Osteoblast (primary cell): ENCODE data around the gene HTR2A. TPM values are rescaled to one million over a fixed set of nuclear protein-coding genes. Genes with fewer than 3 reads are reported as not detected.

ENCODE experiments used
- DNase-seq: peaks from one replicate; pipeline ENCODE4 v3.0.0; 2011; ENCODE audit warnings: low spot score, mixed read lengths; ENCODE audit not compliant: insufficient read length; ENCODE audit errors: missing footprints
- H2AFZ ChIP-seq: 2 replicates; pipeline ENCODE4 v1.6.0; 2011; ENCODE audit warnings: mild to moderate bottlenecking, low read length
- H3K27ac ChIP-seq: 2 replicates; pipeline ENCODE4 v1.5.1; 2011; ENCODE audit warnings: mild to moderate bottlenecking, low read depth, low read length, moderate library complexity
- H3K27me3 ChIP-seq: 2 replicates; pipeline ENCODE4 v1.6.0; 2012; ENCODE audit warnings: mild to moderate bottlenecking, control low read depth, inconsistent platforms, low read length, moderate library complexity; ENCODE audit not compliant: insufficient read depth
- H3K36me3 ChIP-seq: 2 replicates; pipeline ENCODE4 v1.5.1; 2011; ENCODE audit warnings: mild to moderate bottlenecking, low read length, control low read depth, moderate library complexity; ENCODE audit not compliant: insufficient read depth
- H3K4me1 ChIP-seq: 2 replicates; pipeline ENCODE4 v1.5.1; 2011; ENCODE audit warnings: mild to moderate bottlenecking, low read length, control low read depth, moderate library complexity; ENCODE audit not compliant: insufficient read depth
- H3K4me2 ChIP-seq: 2 replicates; pipeline ENCODE4 v1.6.0; 2011; ENCODE audit warnings: mild to moderate bottlenecking, low read length; ENCODE audit not compliant: insufficient read depth
- H3K4me3 ChIP-seq: fragments of 200-600 bp; sonication (generic); 3 replicates; pipeline ENCODE4 v1.5.1; 2012; ENCODE audit warnings: mild to moderate bottlenecking, low read length, inconsistent platforms; ENCODE audit not compliant: insufficient read depth
- H3K79me2 ChIP-seq: 2 replicates; pipeline ENCODE4 v1.6.0; 2012; ENCODE audit warnings: mild to moderate bottlenecking, low read length, control low read depth, inconsistent platforms; ENCODE audit not compliant: insufficient read depth
- H3K9me3 ChIP-seq: 2 replicates; pipeline ENCODE4 v1.5.1; 2011; ENCODE audit warnings: low read depth, low read length, control low read depth
- H4K20me1 ChIP-seq: 2 replicates; pipeline ENCODE4 v1.6.0; 2012; ENCODE audit warnings: mild to moderate bottlenecking, low read length, control low read depth; ENCODE audit not compliant: insufficient read depth
- CTCF ChIP-seq: IDR thresholded peaks from 2 replicates; pipeline ENCODE4 v1.5.1; 2011; ENCODE audit warnings: mild to moderate bottlenecking, low read depth, low read length, moderate library complexity; ENCODE audit errors: extremely low read depth
- total RNA-seq: library from RNA; depleted of rRNA; stranded (reverse); fragments of >200 nt; gene quantifications from 2 replicates; pipeline ENCODE4 v1.2.3, GENCODE V29; 2012

HTR2A gene
- total RNA-seq, 1 donor: under 0.01 TPM

DNA sequence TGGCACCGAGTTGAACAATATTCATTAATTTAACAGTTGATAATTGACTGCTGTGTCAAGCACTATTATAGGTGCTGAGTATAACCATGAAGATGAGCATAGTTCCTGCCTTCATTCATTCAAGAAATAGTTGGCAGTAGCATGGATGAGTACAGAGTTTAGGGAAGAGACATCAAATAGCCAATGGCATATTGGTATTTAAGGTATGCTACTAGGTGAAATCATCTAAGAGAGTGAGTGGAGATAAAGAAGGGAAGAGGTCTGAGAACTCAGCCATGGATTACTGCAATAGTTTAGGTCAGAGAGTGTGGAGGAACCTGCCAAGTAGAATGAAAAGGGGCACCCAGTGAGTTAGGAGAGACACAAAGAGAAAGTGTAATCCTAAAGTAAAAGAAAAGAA, 4.9 kb upstream of the HTR2A start:
- H3K9me3 ChIP-seq: no peaks in the 10 kb centered on the region
- peaks cover under 1% of the 10 kb centered on the region for H3K4me1 ChIP-seq
- no peak overlapping the region for H2AFZ ChIP-seq
- no peaks in the 10 kb centered on the region for H3K79me2 ChIP-seq
- no peaks in the 10 kb centered on the region for H4K20me1 ChIP-seq
- TF ChIP-seq CTCF: no peak
- H3K4me3 ChIP-seq: no peak overlapping the region
- H3K27me3 ChIP-seq: peaks cover 5% of the 10 kb centered on the region
- H3K27ac ChIP-seq: no peak overlapping the region
- no peaks in the 10 kb centered on the region for H3K36me3 ChIP-seq
- no peak overlapping the region for H3K4me2 ChIP-seq
- no peak for DNase-seq

GRCh38 chr13:46899801-46900200, 2.9 kb upstream of the HTR2A start:
- H3K27me3 ChIP-seq: peaks cover 20% of the 10 kb centered on the region
- H3K27ac ChIP-seq: no peak overlapping the region
- no peak overlapping the region for H2AFZ ChIP-seq
- TF ChIP-seq CTCF: no peak
- H3K9me3 ChIP-seq: no peaks in the 10 kb centered on the region
- no peak for DNase-seq
- H3K79me2 ChIP-seq: no peaks in the 10 kb centered on the region
- H3K4me3 ChIP-seq: no peak overlapping the region
- H3K4me1 ChIP-seq: peaks cover 5% of the 10 kb centered on the region
- no peaks in the 10 kb centered on the region for H3K36me3 ChIP-seq
- H4K20me1 ChIP-seq: no peaks in the 10 kb centered on the region
- H3K4me2 ChIP-seq: no peak overlapping the region

- Histone ChIP-seq H3K4me3 (no peak overlapping the region), H4K20me1 (no peaks in the 10 kb centered on the region), H3K4me2 (peak overlapping the region; percentile 93), H2AFZ (no peak overlapping the region), H3K27me3 (peaks cover 29% of the 10 kb centered on the region), H3K27ac (no peak overlapping the region), H3K79me2 (no peaks in the 10 kb centered on the region), H3K36me3 (no peaks in the 10 kb centered on the region), H3K4me1 (peaks cover 15% of the 10 kb centered on the region), H3K9me3 (no peaks in the 10 kb centered on the region)
- TF ChIP-seq CTCF: no peak
- no peak for DNase-seq
Measured at GRCh38 chr13:46895381-46895780, 1.5 kb downstream of the HTR2A start.

DNA sequence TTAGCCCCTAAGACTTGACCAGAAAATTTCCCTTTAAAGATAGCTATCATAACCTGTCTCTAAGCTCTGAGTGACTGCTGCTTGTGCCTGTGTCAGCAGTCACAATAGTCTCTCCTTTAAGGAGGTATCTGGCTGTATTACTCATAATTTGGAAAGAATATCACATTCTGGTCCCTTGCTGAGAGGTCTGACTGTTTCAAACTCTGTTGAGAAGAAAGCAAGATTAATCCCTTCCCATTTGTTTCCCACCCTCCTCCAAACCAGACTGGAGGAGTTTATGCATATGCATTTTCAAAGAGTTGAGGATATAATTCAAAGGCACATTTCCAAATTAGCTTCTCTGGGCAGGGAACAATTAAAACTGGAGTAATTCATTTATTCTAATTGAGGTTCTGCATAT, 2.3 kb downstream of the HTR2A start:
- no peaks in the 10 kb centered on the region for H3K9me3 ChIP-seq
- H3K4me3 ChIP-seq: peak overlapping the region; percentile 78
- H3K36me3 ChIP-seq: no peaks in the 10 kb centered on the region
- peak overlapping the region; percentile 94 for H2AFZ ChIP-seq
- no peaks in the 10 kb centered on the region for H4K20me1 ChIP-seq
- H3K4me1 ChIP-seq: peaks cover 15% of the 10 kb centered on the region
- no peak for DNase-seq
- TF ChIP-seq CTCF: no peak
- H3K27ac ChIP-seq: no peak overlapping the region
- peaks cover 29% of the 10 kb centered on the region for H3K27me3 ChIP-seq
- no peaks in the 10 kb centered on the region for H3K79me2 ChIP-seq
- H3K4me2 ChIP-seq: peak overlapping the region; percentile 94
